ENCODE data around the gene HSD3B7. TPM values are rescaled to one million over a fixed set of nuclear protein-coding genes. Genes with fewer than 3 reads are reported as not detected.

The HSD3B7 gene
- total RNA-seq, 1 experiment from 2014 or later = 23.6 TPM

GRCh38 chr16:30954993-30955392, 30.0 kb upstream of the HSD3B7 start:
- in situ Hi-C loops (cut with HindIII; ENCODE audit: low sequenced_read_pairs) = no loop called here
- DNase-seq (ENCODE audit: low spot score) = no peak

- in situ Hi-C loops (cut with HindIII; ENCODE audit: low sequenced_read_pairs) = no loop called here
- DNase-seq (ENCODE audit: low spot score) = peak; percentile 73
Observed at GRCh38 chr16:30956601-30957455, 28.2 kb upstream of the HSD3B7 start.

GRCh38 chr16:30957456-30958174, 27.4 kb upstream of the HSD3B7 start, which contains the start of gene SETD1A:
Gene SETD1A, plus strand, starts transcription at chr16:30957754. Its CDS starts 978 bp downstream, at chr16:30958732.
- in situ Hi-C loops (cut with HindIII; ENCODE audit: low sequenced_read_pairs) = no loop called here
- DNase-seq (ENCODE audit: low spot score) = peak; percentile 95

GRCh38 chr16:30958175-30959079, 26.6 kb upstream of the HSD3B7 start:
- peak; percentile 25 for DNase-seq (ENCODE audit: low spot score)
- in situ Hi-C loops (cut with HindIII; ENCODE audit: low sequenced_read_pairs) = no loop called here

GRCh38 chr16:30961384-30961783, 23.6 kb upstream of the HSD3B7 start:
- no peak for DNase-seq (ENCODE audit: low spot score)
- in situ Hi-C loops (cut with HindIII; ENCODE audit: low sequenced_read_pairs) = no loop called here

GRCh38 chr16:30963925-30964511, 21.0 kb upstream of the HSD3B7 start:
- in situ Hi-C loops (cut with HindIII; ENCODE audit: low sequenced_read_pairs) = no loop called here
- DNase-seq (ENCODE audit: low spot score) = no peak

- in situ Hi-C loops (cut with HindIII; ENCODE audit: low sequenced_read_pairs) = no loop called here
- no peak for DNase-seq (ENCODE audit: low spot score)
Observed at GRCh38 chr16:30964574-30965226, 20.3 kb upstream of the HSD3B7 start.

GRCh38 chr16:30965436-30965835, 19.6 kb upstream of the HSD3B7 start:
- in situ Hi-C loops (cut with HindIII; ENCODE audit: low sequenced_read_pairs) = no loop called here
- DNase-seq (ENCODE audit: low spot score) = no peak

GRCh38 chr16:30966033-30966619, 18.9 kb upstream of the HSD3B7 start:
- DNase-seq (ENCODE audit: low spot score) = no peak
- in situ Hi-C loops (cut with HindIII; ENCODE audit: low sequenced_read_pairs) = no loop called here

- DNase-seq (ENCODE audit: low spot score) = no peak
- in situ Hi-C loops (cut with HindIII; ENCODE audit: low sequenced_read_pairs) = no loop called here
Observed at GRCh38 chr16:30967795-30968194, 17.2 kb upstream of the HSD3B7 start.

GRCh38 chr16:30969246-30969842, 15.7 kb upstream of the HSD3B7 start:
- no peak for DNase-seq (ENCODE audit: low spot score)
- in situ Hi-C loops (cut with HindIII; ENCODE audit: low sequenced_read_pairs) = no loop called here

- DNase-seq (ENCODE audit: low spot score) = no peak
- in situ Hi-C loops (cut with HindIII; ENCODE audit: low sequenced_read_pairs) = no loop called here
Observed at GRCh38 chr16:30971298-30971697, 13.7 kb upstream of the HSD3B7 start.

GRCh38 chr16:30972872-30973271, 12.1 kb upstream of the HSD3B7 start:
- in situ Hi-C loops (cut with HindIII; ENCODE audit: low sequenced_read_pairs) = no loop called here
- no peak for DNase-seq (ENCODE audit: low spot score)

GRCh38 chr16:30974348-30974747, 10.7 kb upstream of the HSD3B7 start:
- in situ Hi-C loops (cut with HindIII; ENCODE audit: low sequenced_read_pairs) = no loop called here
- DNase-seq (ENCODE audit: low spot score) = no peak

GRCh38 chr16:30976486-30976885, 8.5 kb upstream of the HSD3B7 start:
- in situ Hi-C loops (cut with HindIII; ENCODE audit: low sequenced_read_pairs) = no loop called here
- DNase-seq (ENCODE audit: low spot score) = no peak

- no peak for DNase-seq (ENCODE audit: low spot score)
- in situ Hi-C loops (cut with HindIII; ENCODE audit: low sequenced_read_pairs) = no loop called here
Observed at GRCh38 chr16:30977502-30977901, 7.5 kb upstream of the HSD3B7 start.

GRCh38 chr16:30979170-30980022, 5.6 kb upstream of the HSD3B7 start:
- in situ Hi-C loops (cut with HindIII; ENCODE audit: low sequenced_read_pairs) = no loop called here
- DNase-seq (ENCODE audit: low spot score) = no peak
